IMR-90 (cell line): ENCODE results near the gene CARD14. TPM values are rescaled to one million over a fixed set of nuclear protein-coding genes. Genes with fewer than 3 reads are reported as not detected.

Experiments
- ATAC-seq: fragments of 200-7000 bp; cut with Tn5 transposase; 2 replicates; pipeline ENCODE4 v1.9.1; 2020; ENCODE audit warnings: low read depth, mild to moderate bottlenecking, moderate library complexity
- BruUV-seq: library from RNA; stranded (reverse); fragments of 400-500 nt; replicated peaks from 2 replicates; lab custom pipeline; 2021; lab: Mats Ljungman, UMichigan
- CTCF ChIA-PET: fragments of 300-600 bp; formaldehyde crosslinking; extraction: SDS; loops from one replicate; lab custom pipeline; 2021; ENCODE audit warnings: antibody characterized with exemption; lab: Yijun Ruan, JAX
- POLR2A ChIA-PET: fragments of 300-600 bp; sonication (Branson Sonifier 250); formaldehyde crosslinking; loops from one replicate; lab custom pipeline; 2022; ENCODE audit warnings: antibody characterized with exemption; ENCODE audit not compliant: unreplicated experiment; lab: Charles Lee
- DNase-seq: peaks from one replicate; pipeline ENCODE4 v3.0.0; 2013
- H2AFZ ChIP-seq: replicated peaks from 2 replicates; pipeline ENCODE3; 2013; ENCODE audit warnings: low read length, mild to moderate bottlenecking; ENCODE audit not compliant: poor library complexity
- H2AK5ac ChIP-seq: 2 replicates; pipeline ENCODE4 v1.6.1; 2013; ENCODE audit warnings: low read depth, low read length, inconsistent platforms
- H2AK9ac ChIP-seq: replicated peaks from 2 replicates; pipeline ENCODE3; 2013; ENCODE audit warnings: mild to moderate bottlenecking, low read depth, low read length, moderate library complexity; ENCODE audit not compliant: poor library complexity
- H2BK120ac ChIP-seq: 2 replicates; pipeline ENCODE4 v1.6.1; 2013; ENCODE audit warnings: low read depth, low read length, inconsistent platforms
- H2BK15ac ChIP-seq: 3 replicates; pipeline ENCODE4 v1.6.1; 2013; ENCODE audit warnings: low read depth, low read length, inconsistent platforms
- H2BK20ac ChIP-seq: 2 replicates; pipeline ENCODE4 v1.6.1; 2013; ENCODE audit warnings: low read depth, mild to moderate bottlenecking, inconsistent platforms, low read length, moderate library complexity
- H2BK5ac ChIP-seq: 2 replicates; pipeline ENCODE4 v1.6.1; 2013; ENCODE audit warnings: mild to moderate bottlenecking, low read depth, low read length, inconsistent platforms; ENCODE audit not compliant: poor library complexity, severe bottlenecking
- H3K14ac ChIP-seq: replicated peaks from 2 replicates; pipeline ENCODE4 v1.6.1; 2013; ENCODE audit warnings: low read depth, low read length, inconsistent platforms
- H3K18ac ChIP-seq: 2 replicates; pipeline ENCODE4 v1.6.1; 2013; ENCODE audit warnings: low read depth, low read length, control low read depth
- H3K23ac ChIP-seq: 2 replicates; pipeline ENCODE4 v1.6.1; 2013; ENCODE audit warnings: low read depth, low read length, inconsistent platforms
- H3K27ac ChIP-seq: 2 replicates; pipeline ENCODE4 v1.5.1; 2013; ENCODE audit warnings: mild to moderate bottlenecking, control low read depth, low read length; ENCODE audit not compliant: insufficient read depth
- H3K27me3 ChIP-seq: 2 replicates; pipeline ENCODE4 v1.6.1; 2013; ENCODE audit warnings: low read length; ENCODE audit not compliant: control insufficient read depth, insufficient read depth
- H3K36me3 ChIP-seq: 2 replicates; pipeline ENCODE4 v1.6.1; 2013; ENCODE audit warnings: low read length, mixed read lengths; ENCODE audit not compliant: control insufficient read depth, insufficient read depth
- H3K4ac ChIP-seq: 2 replicates; pipeline ENCODE4 v1.6.1; 2013; ENCODE audit warnings: low read depth, low read length, inconsistent platforms
- H3K4me1 ChIP-seq: 2 replicates; pipeline ENCODE4 v1.6.1; 2013; ENCODE audit warnings: low read length, mixed read lengths; ENCODE audit not compliant: control insufficient read depth, insufficient read depth
- H3K4me2 ChIP-seq: 2 replicates; pipeline ENCODE4 v1.6.1; 2013; ENCODE audit warnings: low read depth, mild to moderate bottlenecking, control low read depth, low read length, moderate library complexity
- H3K4me3 ChIP-seq: 2 replicates; pipeline ENCODE4 v1.5.1; 2013; ENCODE audit warnings: low read depth, mild to moderate bottlenecking, control low read depth, low read length, moderate library complexity; ENCODE audit not compliant: insufficient read depth
- H3K56ac ChIP-seq: 2 replicates; pipeline ENCODE4 v1.6.1; 2013; ENCODE audit warnings: low read length, inconsistent platforms; ENCODE audit not compliant: insufficient read depth; ENCODE audit errors: extremely low read depth
- H3K79me1 ChIP-seq, 2 experiments: 2 replicates each; pipeline ENCODE4 v1.6.1; 2013; ENCODE audit warnings: low read length in 2 of 2, inconsistent platforms in 1 of 2, low read depth in 1 of 2
- H3K9ac ChIP-seq: 2 replicates; pipeline ENCODE4 v1.6.1; 2013; ENCODE audit warnings: low read depth, low read length, control low read depth
- H3K9me1 ChIP-seq: 2 replicates; pipeline ENCODE4 v1.6.1; 2013; ENCODE audit warnings: low read length, inconsistent platforms; ENCODE audit not compliant: insufficient read depth
- H3K9me3 ChIP-seq: 2 replicates; pipeline ENCODE4 v1.6.1; 2013; ENCODE audit warnings: low read length; ENCODE audit not compliant: control insufficient read depth, insufficient read depth
- H4K20me1 ChIP-seq: 2 replicates; pipeline ENCODE4 v1.6.1; 2013; ENCODE audit warnings: low read length, inconsistent platforms; ENCODE audit not compliant: insufficient read depth
- H4K5ac ChIP-seq: 2 replicates; pipeline ENCODE4 v1.6.1; 2013; ENCODE audit warnings: mild to moderate bottlenecking, low read depth, low read length, control low read depth
- H4K8ac ChIP-seq, 2 experiments: 2 replicates each; pipeline ENCODE4 v1.6.1; 2013; ENCODE audit warnings: low read depth in 2 of 2, low read length in 2 of 2, control low read depth in 1 of 2, inconsistent platforms in 1 of 2
- H4K91ac ChIP-seq: 2 replicates; pipeline ENCODE4 v1.6.1; 2013; ENCODE audit warnings: low read depth, low read length, inconsistent platforms; ENCODE audit not compliant: insufficient read depth
- BHLHE40 ChIP-seq: fragments of 150-350 bp; IDR thresholded peaks from 2 replicates; pipeline ENCODE4 v1.6.1; 2016; ENCODE audit warnings: mild to moderate bottlenecking, low read depth, low read length
- CEBPB ChIP-seq: IDR thresholded peaks from 2 replicates; pipeline ENCODE4 v1.6.1; 2012; ENCODE audit warnings: low read depth, low read length, improper control_type of control experiment
- CHD1 ChIP-seq: IDR thresholded peaks from 2 replicates; pipeline ENCODE4 v1.6.1; 2012; ENCODE audit warnings: low read depth, low read length, improper control_type of control experiment
- CTCF ChIP-seq: conservative IDR thresholded peaks from 2 replicates; pipeline ENCODE4 v1.5.1; 2012; ENCODE audit warnings: mild to moderate bottlenecking, low read depth, low read length, improper control_type of control experiment
- ELK1 ChIP-seq: fragments of 150-350 bp; IDR thresholded peaks from 2 replicates; pipeline ENCODE4 v1.6.1; 2016; ENCODE audit warnings: low read depth, mild to moderate bottlenecking, low read length, moderate library complexity, borderline replicate concordance
- FOS ChIP-seq: fragments of 150-350 bp; IDR thresholded peaks from 2 replicates; pipeline ENCODE4 v1.6.1; 2016; ENCODE audit warnings: low read depth, low read length
- MAFK ChIP-seq: IDR thresholded peaks from 2 replicates; pipeline ENCODE4 v1.6.1; 2012; ENCODE audit warnings: low read depth, low read length, improper control_type of control experiment
- MAZ ChIP-seq: IDR thresholded peaks from 2 replicates; pipeline ENCODE4 v1.6.1; 2012; ENCODE audit warnings: low read depth, mild to moderate bottlenecking, low read length, improper control_type of control experiment, moderate library complexity, borderline replicate concordance
- MXI1 ChIP-seq: IDR thresholded peaks from 2 replicates; pipeline ENCODE4 v1.6.1; 2012; ENCODE audit warnings: low read depth, mild to moderate bottlenecking, low read length, moderate library complexity, borderline replicate concordance
- NFE2L2 ChIP-seq: fragments of 150-350 bp; IDR thresholded peaks from 2 replicates; pipeline ENCODE4 v1.6.1; 2016; ENCODE audit warnings: low read depth, mild to moderate bottlenecking, low read length
- POLR2A ChIP-seq: IDR thresholded peaks from 2 replicates; pipeline ENCODE4 v1.6.1; 2012; ENCODE audit warnings: mild to moderate bottlenecking, low read depth, low read length
- RAD21 ChIP-seq: IDR thresholded peaks from 2 replicates; pipeline ENCODE4 v1.6.1; 2012; ENCODE audit warnings: low read length, improper control_type of control experiment
- RCOR1 ChIP-seq: IDR thresholded peaks from 2 replicates; pipeline ENCODE4 v1.6.1; 2012; ENCODE audit warnings: mild to moderate bottlenecking, low read length, improper control_type of control experiment; ENCODE audit not compliant: insufficient replicate concordance
- RFX5 ChIP-seq: IDR thresholded peaks from 2 replicates; pipeline ENCODE4 v1.8.0; 2012; ENCODE audit warnings: low read depth, mild to moderate bottlenecking, low read length, moderate library complexity
- SMC3 ChIP-seq: fragments of 150-350 bp; IDR thresholded peaks from 2 replicates; pipeline ENCODE4 v1.6.1; 2016; ENCODE audit warnings: low read depth, mild to moderate bottlenecking, antibody characterized with exemption, low read length, moderate library complexity
- USF2 ChIP-seq: fragments of 150-350 bp; IDR thresholded peaks from 2 replicates; pipeline ENCODE4 v1.6.1; 2017; ENCODE audit warnings: mild to moderate bottlenecking, antibody characterized with exemption, low read length, low read depth
- WGBS, 2 experiments: methylation state at CpG; one replicate each; pipeline versions ENCODE4 v1.1.5 to v1.1.7; 2013; ENCODE audit warnings: missing lambda C conversion rate in 2 of 2; ENCODE audit not compliant: insufficient read length in 1 of 2; ENCODE audit errors: extremely low coverage in 2 of 2; 5-methylcytosine and 5-hydroxymethylcytosine counted together
- dilution Hi-C: fragments of 300-500 bp; cut with HindIII; formaldehyde crosslinking; loops from one replicate; pipeline ENCODE4 v1.14.3; 2018; ENCODE audit warnings: low sequenced_read_pairs; ENCODE audit not compliant: unreplicated experiment
- in situ Hi-C: fragments of 300-500 bp; cut with MboI; formaldehyde crosslinking; loops from 3 replicates; pipeline ENCODE4 v1.14.3; 2019; ENCODE audit warnings: low sequenced_read_pairs, inconsistent platforms, mixed read lengths
- intact Hi-C: fragments of 100-400 bp; cut with micrococcal nuclease; formaldehyde crosslinking; loops from 2 replicates; pipeline ENCODE4 v1.10.0; 2022
- polyA plus RNA-seq, 3 experiments: library from polyadenylated mRNA; depleted of rRNA; stranded (reverse); fragments of >200 nt; gene quantifications; 2 replicates each; pipeline ENCODE4 v1.2.3, GENCODE V29; 2012; ENCODE audit warnings: low replicate concordance in 1 of 3
- total RNA-seq: library from RNA; depleted of rRNA; stranded (reverse); fragments of >200 nt; gene quantifications from 2 replicates; pipeline ENCODE4 v1.2.3, GENCODE V29; 2012

The CARD14 gene
- total and polyA plus RNA-seq, 2 of the 4 experiments (the other 2 are of a cell fraction), result not detected

GRCh38 chr17:80137131-80137530, 32.7 kb upstream of the CARD14 start:
- no peak overlapping the region for H3K14ac ChIP-seq
- no peak overlapping the region for H2BK120ac ChIP-seq
- H3K9ac ChIP-seq, result no peak overlapping the region
- peaks cover under 1% of the 10 kb centered on the region; the same call in 1 of the 2 replicates for H4K20me1 ChIP-seq
- no peak overlapping the region for H3K4me3 ChIP-seq
- TF ChIP-seq MXI1 (no peak), MAZ (no peak), SMC3 (no peak), USF2 (no peak), RFX5 (no peak), RCOR1 (no peak), CTCF (no peak), RAD21 (no peak), CEBPB (no peak), FOS (no peak), NFE2L2 (no peak), POLR2A (no peak), MAFK (no peak), ELK1 (no peak), CHD1 (no peak), BHLHE40 (no peak)
- intact Hi-C loops (no loop called here), dilution Hi-C loops (no loop called here), in situ Hi-C loops (no loop called here)
- H2AK9ac ChIP-seq, result no peak overlapping the region
- no peak overlapping the region for H2BK15ac ChIP-seq
- DNase-seq (no peak), ATAC-seq (no peak)
- peaks cover 0 to 23% of the 10 kb centered on the region in 2 experiments; a peak in 2 of 4 replicates for H3K79me1 ChIP-seq
- H4K5ac ChIP-seq, result no peak overlapping the region
- H3K4ac ChIP-seq, result no peak overlapping the region
- no peak overlapping the region for H2BK5ac ChIP-seq
- ChIA-PET CTCF (no interaction called here), POLR2A (no interaction called here)
- H3K9me1 ChIP-seq, result peaks cover 4% of the 10 kb centered on the region; the same call in 1 of the 2 replicates
- H3K4me2 ChIP-seq, result no peak overlapping the region
- H4K91ac ChIP-seq, result no peak overlapping the region
- no peak overlapping the region for H3K27ac ChIP-seq
- H3K18ac ChIP-seq, result no peak overlapping the region
- H2BK20ac ChIP-seq, result no peak overlapping the region
- no peak overlapping the region for H4K8ac ChIP-seq
- no peak overlapping the region for H2AFZ ChIP-seq
- H3K9me3 ChIP-seq, result no peaks in the 10 kb centered on the region
- H3K23ac ChIP-seq, result no peak overlapping the region
- H2AK5ac ChIP-seq, result no peak overlapping the region
- 100% methylated on average over 2 of the region's 9 CpGs; no CpG with 5 or more reads in 1 of the 2 experiments for WGBS, 2 experiments
- BruUV-seq, result no TSS peak
- H3K27me3 ChIP-seq, result no peaks in the 10 kb centered on the region
- peaks cover 70% of the 10 kb centered on the region for H3K36me3 ChIP-seq
- H3K56ac ChIP-seq, result no peak overlapping the region
- no peaks in the 10 kb centered on the region for H3K4me1 ChIP-seq
